ENCODE results near the gene NOCT. TPM values are rescaled to one million over a fixed set of nuclear protein-coding genes. Genes with fewer than 3 reads are reported as not detected.
A peak's percentile ranks its signal among the peaks of the same experiment; 100 is the strongest.

The NOCT gene
- total RNA-seq, 4 donors from 2014 or later: 2.9 to 19.1 (median 9.9) TPM

- no peaks in the 10 kb centered on the region for H3K9me3 ChIP-seq
- H3K27ac ChIP-seq: no peak overlapping the region
- H3K4me1 ChIP-seq: peaks cover 42% of the 10 kb centered on the region
- no peak for TF ChIP-seq POLR2A (IDR thresholded peaks at IDR 0.05)
- no peak for TF ChIP-seq CTCF (IDR thresholded peaks at IDR 0.05)
- TF ChIP-seq EP300 (IDR thresholded peaks at IDR 0.05): no peak
- TF ChIP-seq POLR2AphosphoS5 (IDR thresholded peaks at IDR 0.05): no peak
- 90% methylated on average over 4 of the region's 4 CpGs for WGBS
- no peak for DNase-seq (ENCODE audit: low spot score in 2 of 2)
- no peak overlapping the region for H3K4me3 ChIP-seq
- no peaks in the 10 kb centered on the region for H3K27me3 ChIP-seq
- H3K36me3 ChIP-seq: no peaks in the 10 kb centered on the region
Observed at GRCh38 chr4:139078926-139079325, 63.3 kb downstream of the NOCT start.

GRCh38 chr4:139082750-139083606, 67.4 kb downstream of the NOCT start:
- no peaks in the 10 kb centered on the region for H3K9me3 ChIP-seq
- H3K27ac ChIP-seq: peak overlapping the region; percentile 93
- H3K27me3 ChIP-seq: no peaks in the 10 kb centered on the region
- WGBS: under 1% methylated on average over 38 of the region's 38 CpGs
- peak; percentile 98 for DNase-seq (ENCODE audit: low spot score in 2 of 2)
- peak in 2 of 3 donors; percentile 77 to 79 for TF ChIP-seq POLR2AphosphoS5 (IDR thresholded peaks at IDR 0.05)
- no peak for TF ChIP-seq POLR2A (IDR thresholded peaks at IDR 0.05)
- no peak for TF ChIP-seq CTCF (IDR thresholded peaks at IDR 0.05)
- TF ChIP-seq EP300 (IDR thresholded peaks at IDR 0.05): no peak
- peak overlapping the region; percentile 65 for H3K4me3 ChIP-seq
- no peaks in the 10 kb centered on the region for H3K36me3 ChIP-seq
- H3K4me1 ChIP-seq: peaks cover 28% of the 10 kb centered on the region

GRCh38 chr4:139083607-139083955, 68.0 kb downstream of the NOCT start:
- H3K4me1 ChIP-seq: peaks cover 23% of the 10 kb centered on the region
- peak overlapping the region; percentile 93 for H3K27ac ChIP-seq
- H3K9me3 ChIP-seq: no peaks in the 10 kb centered on the region
- no peaks in the 10 kb centered on the region for H3K36me3 ChIP-seq
- DNase-seq (ENCODE audit: low spot score in 2 of 2): peak; percentile 83 to 86
- H3K27me3 ChIP-seq: no peaks in the 10 kb centered on the region
- under 1% methylated on average over 31 of the region's 34 CpGs for WGBS
- TF ChIP-seq CTCF (IDR thresholded peaks at IDR 0.05) (no peak), EP300 (IDR thresholded peaks at IDR 0.05) (no peak), POLR2AphosphoS5 (IDR thresholded peaks at IDR 0.05) (peak in 1 of 3 donors; percentile 3), POLR2A (IDR thresholded peaks at IDR 0.05) (no peak)
- H3K4me3 ChIP-seq: peak overlapping the region; percentile 65

GRCh38 chr4:139083956-139084803, 68.6 kb downstream of the NOCT start:
- H3K36me3 ChIP-seq: no peaks in the 10 kb centered on the region
- peak overlapping the region; percentile 65 for H3K4me3 ChIP-seq
- TF ChIP-seq POLR2A (IDR thresholded peaks at IDR 0.05) (peak in 1 of 2 donors; percentile 44), CTCF (IDR thresholded peaks at IDR 0.05) (peak in 1 of 2 donors; percentile 24), EP300 (IDR thresholded peaks at IDR 0.05) (no peak), POLR2AphosphoS5 (IDR thresholded peaks at IDR 0.05) (peak; percentile 3 to 80 (median 7))
- no peaks in the 10 kb centered on the region for H3K27me3 ChIP-seq
- DNase-seq (ENCODE audit: low spot score in 2 of 2): peak; percentile 93 to 95
- peaks cover 23% of the 10 kb centered on the region for H3K4me1 ChIP-seq
- no peaks in the 10 kb centered on the region for H3K9me3 ChIP-seq
- peak overlapping the region; percentile 93 for H3K27ac ChIP-seq
- under 1% methylated on average over 24 of the region's 68 CpGs for WGBS

GRCh38 chr4:139084804-139085093, 69.2 kb downstream of the NOCT start:
- DNase-seq (ENCODE audit: low spot score in 2 of 2): no peak
- WGBS: 0% methylated on average over 2 of the region's 2 CpGs
- Histone ChIP-seq H3K36me3 (no peaks in the 10 kb centered on the region), H3K27ac (peak overlapping the region; percentile 93), H3K4me1 (peaks cover 23% of the 10 kb centered on the region), H3K4me3 (peak overlapping the region; percentile 65), H3K27me3 (no peaks in the 10 kb centered on the region), H3K9me3 (no peaks in the 10 kb centered on the region)
- TF ChIP-seq CTCF (IDR thresholded peaks at IDR 0.05) (no peak), POLR2A (IDR thresholded peaks at IDR 0.05) (no peak), EP300 (IDR thresholded peaks at IDR 0.05) (no peak), POLR2AphosphoS5 (IDR thresholded peaks at IDR 0.05) (no peak)

All from suprapubic skin (tissue), 4 donors.